SK-N-SH (cell line): ENCODE data around the gene DUSP16. TPM values are rescaled to one million over a fixed set of nuclear protein-coding genes. Genes with fewer than 3 reads are reported as not detected.
"Not testable (repeated sequence)": the region's sequence is repeated elsewhere in the genome, so short reads cannot be mapped to it uniquely, and the experiment has no call there.

Experiments
- CTCF ChIA-PET: fragments of 300-600, 350-600 bp; formaldehyde crosslinking; extraction: SDS; loops from one replicate; lab custom pipeline; 2021; lab: Yijun Ruan, JAX
- POLR2A ChIA-PET: fragments of 350-600 bp; sonication (Branson Sonifier 250); formaldehyde crosslinking; extraction: SDS; loops from one replicate; lab custom pipeline; 2020; ENCODE audit warnings: antibody characterized with exemption, inconsistent platforms; lab: Yijun Ruan, JAX
- DNase-seq: peaks from one replicate; pipeline ENCODE4 v3.0.0; 2012
- H2AFZ ChIP-seq: fragments of 200-600 bp; sonication (generic); 2 replicates; pipeline ENCODE4 v1.8.1; 2016; ENCODE audit warnings: antibody characterized with exemption, mild to moderate bottlenecking, low read depth
- H3F3A ChIP-seq: fragments of 200-600 bp; sonication (generic); replicated peaks from 2 replicates; pipeline ENCODE3; 2016; ENCODE audit warnings: antibody characterized with exemption, mild to moderate bottlenecking; ENCODE audit not compliant: insufficient read depth
- H3K27ac ChIP-seq, 2 experiments: fragments of 200-500 bp in 1 of 2; fragments of 200-600 bp in 1 of 2; sonication (Bioruptor generic) in 1 of 2; sonication (generic), shearing (Covaris generic) in 1 of 2; 2 replicates each; pipeline versions ENCODE4 v1.5.1 to v1.6.1; 2014 to 2016; ENCODE audit warnings: low read depth in 2 of 2, inconsistent platforms in 1 of 2, low read length in 1 of 2, mild to moderate bottlenecking in 1 of 2, mixed read lengths in 1 of 2
- H3K27me3 ChIP-seq: fragments of 200-600 bp; sonication (generic), shearing (Covaris generic); 2 replicates; pipeline ENCODE4 v1.6.1; 2016; ENCODE audit warnings: mixed run types; ENCODE audit not compliant: insufficient read depth
- H3K36me3 ChIP-seq, 2 experiments: fragments of 200-500 bp in 1 of 2; fragments of 200-600 bp in 1 of 2; sonication (Bioruptor generic) in 1 of 2; sonication (generic) in 1 of 2; replicated peaks in 1 of 2; 2 replicates each; pipeline versions ENCODE3 to v1.5.1; 2014 to 2016; ENCODE audit warnings: low read length in 1 of 2, mild to moderate bottlenecking in 1 of 2; ENCODE audit not compliant: insufficient read depth in 2 of 2, control insufficient read depth in 1 of 2
- H3K4me1 ChIP-seq, 2 experiments: fragments of 200-500 bp in 1 of 2; fragments of 200-600 bp in 1 of 2; sonication (Bioruptor generic) in 1 of 2; sonication (generic), shearing (Covaris generic) in 1 of 2; 2 replicates each; pipeline versions ENCODE4 v1.5.1 to v1.6.1; 2014 to 2016; ENCODE audit warnings: low read depth in 1 of 2, low read length in 1 of 2, mixed run types in 1 of 2; ENCODE audit not compliant: insufficient read depth in 2 of 2, control insufficient read depth in 1 of 2
- H3K4me2 ChIP-seq: fragments of 200-600 bp; sonication (generic), shearing (Covaris generic); 2 replicates; pipeline ENCODE4 v1.6.1; 2017; ENCODE audit warnings: mixed run types
- H3K4me3 ChIP-seq, 2 experiments: fragments of 200-500 bp in 1 of 2; fragments of 200-600 bp in 1 of 2; sonication (Bioruptor generic) in 1 of 2; sonication (generic), shearing (Covaris generic) in 1 of 2; 2 replicates each; pipeline versions ENCODE4 v1.5.1 to v1.8.1; 2014 to 2016; ENCODE audit warnings: low read depth in 2 of 2, inconsistent platforms in 1 of 2, low read length in 1 of 2, mild to moderate bottlenecking in 1 of 2, mixed read lengths in 1 of 2, moderate library complexity in 1 of 2
- H3K79me2 ChIP-seq: fragments of 200-600 bp; sonication (generic); 2 replicates; pipeline ENCODE4 v1.8.1; 2017; ENCODE audit warnings: mild to moderate bottlenecking; ENCODE audit not compliant: insufficient read depth
- H3K9ac ChIP-seq: fragments of 200-600 bp; sonication (generic); 2 replicates; pipeline ENCODE4 v1.6.1; 2017; ENCODE audit warnings: mixed run types
- H3K9me2 ChIP-seq: fragments of 200-600 bp; sonication (generic); 2 replicates; pipeline ENCODE4 v1.6.1; 2017; ENCODE audit warnings: mixed run types
- H3K9me3 ChIP-seq: fragments of 200-600 bp; sonication (generic); 2 replicates; pipeline ENCODE4 v1.6.1; 2017; ENCODE audit warnings: mixed run types, mild to moderate bottlenecking, moderate library complexity
- H4K20me1 ChIP-seq: fragments of 200-600 bp; sonication (generic); 2 replicates; pipeline ENCODE4 v1.6.1; 2017; ENCODE audit warnings: mild to moderate bottlenecking, mixed run types; ENCODE audit not compliant: insufficient read depth
- CHD2 ChIP-seq: fragments of 150-350 bp; IDR thresholded peaks from 2 replicates; pipeline ENCODE4 v1.6.1; 2018; ENCODE audit warnings: low read length; ENCODE audit not compliant: partially characterized antibody
- EP300 ChIP-seq, 2 experiments: IDR thresholded peaks; 2 replicates each; pipeline versions ENCODE4 v1.4.0 to v1.6.1; 2012; ENCODE audit warnings: borderline replicate concordance in 1 of 2, low read depth in 1 of 2, low read length in 1 of 2
- EZH2phosphoT487 ChIP-seq: fragments of 200-600 bp; sonication (generic); IDR thresholded peaks from 2 replicates; pipeline ENCODE4 v1.6.1; 2017; ENCODE audit warnings: low read depth, mixed run types, mild to moderate bottlenecking, antibody characterized with exemption, moderate library complexity, borderline replicate concordance
- FOSL2 ChIP-seq: IDR thresholded peaks from 2 replicates; pipeline ENCODE4 v1.4.0; 2012; ENCODE audit warnings: low read depth, mild to moderate bottlenecking, moderate library complexity, borderline replicate concordance
- FOXM1 ChIP-seq: IDR thresholded peaks from 2 replicates; pipeline ENCODE4 v1.4.0; 2012; ENCODE audit warnings: low read depth, mild to moderate bottlenecking
- GATA2 ChIP-seq: sonication (generic); formaldehyde crosslinking; IDR thresholded peaks from 2 replicates; pipeline ENCODE4 v1.5.0; 2020; ENCODE audit warnings: mild to moderate bottlenecking, missing genetic modification reagents
- JUND ChIP-seq: IDR thresholded peaks from 2 replicates; pipeline ENCODE4 v1.4.0; 2012
- MAX ChIP-seq: IDR thresholded peaks from 2 replicates; pipeline ENCODE4 v1.4.0; 2012; ENCODE audit warnings: low read depth
- MEF2A ChIP-seq: IDR thresholded peaks from 2 replicates; pipeline ENCODE4 v1.4.0; 2012; ENCODE audit warnings: low read depth, borderline replicate concordance
- MXI1 ChIP-seq: IDR thresholded peaks from 2 replicates; pipeline ENCODE4 v1.6.1; 2012; ENCODE audit warnings: mild to moderate bottlenecking, low read depth, low read length, improper control_type of control experiment
- NFIC ChIP-seq: IDR thresholded peaks from 2 replicates; pipeline ENCODE4 v1.4.0; 2012; ENCODE audit warnings: borderline replicate concordance
- PBX3 ChIP-seq: IDR thresholded peaks from 2 replicates; pipeline ENCODE4; 2012
- POLR2AphosphoS5 ChIP-seq: IDR thresholded peaks from 2 replicates; pipeline ENCODE4 v1.6.1; 2012; ENCODE audit warnings: low read depth, low read length
- RAD21 ChIP-seq: IDR thresholded peaks from 2 replicates; pipeline ENCODE4 v1.6.1; 2012; ENCODE audit warnings: mild to moderate bottlenecking, low read length
- RCOR1 ChIP-seq: fragments of 150-350 bp; IDR thresholded peaks from 2 replicates; pipeline ENCODE4 v1.6.1; 2017; ENCODE audit warnings: antibody characterized with exemption, low read length
- RFX5 ChIP-seq: IDR thresholded peaks from 2 replicates; pipeline ENCODE4 v1.6.1; 2012; ENCODE audit warnings: mild to moderate bottlenecking, improper control_type of control experiment, low read length
- SMC3 ChIP-seq: IDR thresholded peaks from 2 replicates; pipeline ENCODE4 v1.6.1; 2012; ENCODE audit warnings: low read depth, low read length, improper control_type of control experiment
- TAF1 ChIP-seq: IDR thresholded peaks from 2 replicates; pipeline ENCODE4 v1.6.1; 2012; ENCODE audit warnings: low read depth, mild to moderate bottlenecking, low read length, moderate library complexity, borderline replicate concordance
- TEAD4 ChIP-seq: IDR thresholded peaks from 2 replicates; pipeline ENCODE4 v1.4.0; 2012; ENCODE audit warnings: mild to moderate bottlenecking, borderline replicate concordance; ENCODE audit not compliant: insufficient read depth
- USF1 ChIP-seq: IDR thresholded peaks from 2 replicates; pipeline ENCODE4 v1.4.0; 2012; ENCODE audit warnings: low read depth, borderline replicate concordance
- USF2 ChIP-seq: fragments of 150-350 bp; IDR thresholded peaks from 2 replicates; pipeline ENCODE4 v1.6.1; 2017; ENCODE audit warnings: antibody characterized with exemption, low read length, low read depth, borderline replicate concordance
- WGBS: methylation state at CpG from one replicate; pipeline ENCODE4 v1.1.6; 2017; ENCODE audit warnings: low lambda C conversion rate; 5-methylcytosine and 5-hydroxymethylcytosine counted together
- polyA plus RNA-seq, 3 experiments: library from polyadenylated mRNA; depleted of rRNA; stranded (reverse); fragments of >200 nt; gene quantifications; 2 replicates each; pipeline ENCODE4 v1.2.3, GENCODE V29; 2012

Gene DUSP16
- polyA plus RNA-seq, 1 of the 3 experiments (the other 2 are of a cell fraction): 7.1 TPM

- TF ChIP-seq FOXM1: no peak
- TF ChIP-seq USF2: no peak
- no peak for TF ChIP-seq TEAD4
- no peak for TF ChIP-seq TAF1
- no peak for TF ChIP-seq PBX3
- TF ChIP-seq MEF2A: no peak
- TF ChIP-seq GATA2 (CRISPR knock-in tag): no peak
- no peak for TF ChIP-seq FOSL2
- no peak for TF ChIP-seq RAD21
These were observed 39.4 kb downstream of the DUSP16 start (continued) for GRCh38 chr12:12523229-12523628.

- H3K27me3 ChIP-seq, H3K9me3 ChIP-seq, H3K4me2 ChIP-seq, H3F3A ChIP-seq, H3K9ac ChIP-seq, DNase-seq, H3K27ac ChIP-seq, H3K4me3 ChIP-seq, H4K20me1 ChIP-seq, H3K9me2 ChIP-seq, H2AFZ ChIP-seq: not testable (repeated sequence)
- Histone ChIP-seq H3K36me3 (peaks cover 13 to 17% of the 10 kb centered on the region in 2 experiments), H3K4me1 (peaks cover 15% of the 10 kb centered on the region in 2 experiments), H3K79me2 (peaks cover 93% of the 10 kb centered on the region)
- CTCF ChIA-PET: interaction anchor here (0.7 to 1.3 kb wide), 6 partner anchors 9 to 146 kb away, joined by 3 to 4 read pairs (median 3); no protein-coding TSS in a partner anchor
- POLR2A ChIA-PET: interaction anchor here (0.7 to 1.0 kb wide), 2 partner anchors 8 to 11 kb away, joined by 3 read pairs; no protein-coding TSS in a partner anchor
- 96% methylated on average over 4 of the region's 4 CpGs for WGBS
These were observed 40.0 kb downstream of the DUSP16 start for GRCh38 chr12:12522657-12523056.

- Histone ChIP-seq H3K9ac (no peak overlapping the region), H3K79me2 (peaks cover 93% of the 10 kb centered on the region), H4K20me1 (no peaks in the 10 kb centered on the region), H3K9me3 (no peaks in the 10 kb centered on the region), H3K4me1 (peaks cover 15% of the 10 kb centered on the region in 2 experiments), H3K36me3 (peaks cover 16 to 24% of the 10 kb centered on the region in 2 experiments), H3K27me3 (no peaks in the 10 kb centered on the region), H3K4me2 (no peak overlapping the region), H3K4me3 (no peak overlapping the region), H3K9me2 (no peaks in the 10 kb centered on the region), H3K27ac (no peak overlapping the region), H2AFZ (no peak overlapping the region)
- WGBS: 97% methylated on average over 6 of the region's 6 CpGs
- no peak for DNase-seq
- TF ChIP-seq MXI1 (no peak), FOSL2 (no peak), RFX5 (no peak), EP300 (IDR thresholded peaks at IDR 0.05; ENCODE audit: borderline replicate concordance in 1 of 2, low read depth in 1 of 2, low read length in 1 of 2) (no peak), TAF1 (no peak), NFIC (no peak), GATA2 (CRISPR knock-in tag) (no peak), POLR2AphosphoS5 (no peak), USF2 (no peak), MEF2A (no peak), RCOR1 (no peak), USF1 (no peak), CHD2 (no peak), JUND (no peak), MAX (no peak), EZH2phosphoT487 (no peak), SMC3 (no peak)
- TF ChIP-seq, all 33 proteins: peak for 0
- H3F3A ChIP-seq: peaks cover 8% of the 10 kb centered on the region
- POLR2A ChIA-PET: no interaction called here
- CTCF ChIA-PET: interaction anchor here (0.7 kb wide), 1 partner anchor 145 kb away, joined by 3 read pairs; no protein-coding TSS in a partner anchor
These were observed 40.8 kb downstream of the DUSP16 start for GRCh38 chr12:12521888-12522287.
